ENCODE data around the gene BCL11A.

GRCh38 chr2:60489289-60489688, 64.2 kb downstream of the BCL11A start:
- TF ChIP-seq CBX2 (IDR thresholded peaks at IDR 0.05; ENCODE audit: low read depth, low read length) (no peak), CBX2 (CRISPR knock-in tag; IDR thresholded peaks at IDR 0.05; ENCODE audit: low read depth) (no peak), CTCF (CRISPR knock-in tag; IDR thresholded peaks at IDR 0.05) (no peak), ZNF629 (CRISPR knock-in tag; conservative IDR thresholded peaks at IDR 0.05) (no peak)

Data from HepG2 (cell line).